Measurements from ENCODE around the gene USP15.

Gene USP15

GRCh38 chr12:62267026-62267425, 6.8 kb downstream of the USP15 start:
- Histone ChIP-seq H3K27ac (no peak overlapping the region), H3K36me3 (no peaks in the 10 kb centered on the region), H3K27me3 (no peaks in the 10 kb centered on the region), H3K9me3 (no peaks in the 10 kb centered on the region), H3K4me3 (no peak overlapping the region), H3K4me1 (peaks cover 0 to 96% (median 38%) of the 10 kb centered on the region in 4 donors)
- intact Hi-C loops (cut with DNase I; ENCODE audit: low total_unique reads): no loop called here
- TF ChIP-seq CTCF (IDR thresholded peaks at IDR 0.05): no peak
- DNase-seq: no peak

GRCh38 chr12:62267480-62267879, 7.3 kb downstream of the USP15 start:
- no peak for TF ChIP-seq CTCF (IDR thresholded peaks at IDR 0.05)
- intact Hi-C loops (cut with DNase I; ENCODE audit: low total_unique reads): no loop called here

GRCh38 chr12:62268956-62269355, 8.8 kb downstream of the USP15 start:
- no peak for TF ChIP-seq CTCF (IDR thresholded peaks at IDR 0.05)
- H3K27ac ChIP-seq: no peak overlapping the region
- DNase-seq: no peak
- peaks cover 0 to 96% (median 34%) of the 10 kb centered on the region in 4 donors for H3K4me1 ChIP-seq
- H3K4me3 ChIP-seq: no peak overlapping the region
- H3K9me3 ChIP-seq: no peaks in the 10 kb centered on the region
- intact Hi-C loops (cut with DNase I; ENCODE audit: low total_unique reads): no loop called here
- no peaks in the 10 kb centered on the region for H3K27me3 ChIP-seq
- no peaks in the 10 kb centered on the region for H3K36me3 ChIP-seq

More at GRCh38 chr12:62267480-62267879, 7.3 kb downstream of the USP15 start:
- no peaks in the 10 kb centered on the region for H3K36me3 ChIP-seq
- H3K4me1 ChIP-seq: peaks cover 0 to 96% (median 35%) of the 10 kb centered on the region in 4 donors
- H3K27ac ChIP-seq: no peak overlapping the region
- no peaks in the 10 kb centered on the region for H3K9me3 ChIP-seq
- H3K4me3 ChIP-seq: no peak overlapping the region
- no peak for DNase-seq
- H3K27me3 ChIP-seq: no peaks in the 10 kb centered on the region

- no peak for TF ChIP-seq CTCF (IDR thresholded peaks at IDR 0.05)
- H3K27me3 ChIP-seq: no peaks in the 10 kb centered on the region
- H3K36me3 ChIP-seq: no peaks in the 10 kb centered on the region
- no peaks in the 10 kb centered on the region for H3K9me3 ChIP-seq
- H3K27ac ChIP-seq: no peak overlapping the region
- intact Hi-C loops (cut with DNase I; ENCODE audit: low total_unique reads): no loop called here
- peaks cover 0 to 98% (median 37%) of the 10 kb centered on the region in 4 donors for H3K4me1 ChIP-seq
- no peak overlapping the region for H3K4me3 ChIP-seq
- DNase-seq: no peak
These were observed 9.4 kb downstream of the USP15 start for GRCh38 chr12:62269464-62270228.

- DNase-seq: no peak
- Histone ChIP-seq H3K4me3 (no peak overlapping the region), H3K9me3 (no peaks in the 10 kb centered on the region), H3K27ac (no peak overlapping the region), H3K36me3 (no peaks in the 10 kb centered on the region), H3K4me1 (peaks cover 0 to 97% (median 33%) of the 10 kb centered on the region in 4 donors), H3K27me3 (no peaks in the 10 kb centered on the region)
- intact Hi-C loops (cut with DNase I; ENCODE audit: low total_unique reads): no loop called here
- no peak for TF ChIP-seq CTCF (IDR thresholded peaks at IDR 0.05)
These were observed 10.2 kb downstream of the USP15 start for GRCh38 chr12:62270384-62270783.
